Tibial artery (tissue), 4 donors: ENCODE measurements around the gene RIMKLB.

Experiments used
- DNase-seq, 2 donors: peaks; one replicate each; pipeline ENCODE4 v3.0.0-alpha.2; 2019
- H3K27ac ChIP-seq, 2 donors: fragments of 200-600 bp; sonication (generic) in 1 of 2; 1 replicate in 1 of 2; 2 replicates in 1 of 2; pipeline ENCODE4 v1.5.1; 2018 to 2019; ENCODE audit warnings: mild to moderate bottlenecking in 1 of 2
- H3K27me3 ChIP-seq, 2 donors: fragments of 200-600 bp; sonication (generic) in 1 of 2; one replicate each; pipeline versions ENCODE4 v1.5.1 to v1.6.0; 2016 to 2019
- H3K36me3 ChIP-seq, 3 donors: fragments of 200-600 bp; sonication (generic) in 2 of 3; one replicate each; pipeline ENCODE4 v1.5.1; 2016 to 2019; ENCODE audit warnings: mild to moderate bottlenecking in 2 of 3
- H3K4me1 ChIP-seq, 4 donors: fragments of 200-600 bp; sonication (generic) in 2 of 4; 1 replicate in 3 of 4; 2 replicates in 1 of 4; pipeline ENCODE4 v1.5.1; 2016 to 2019
- H3K4me3 ChIP-seq, 2 donors: fragments of 200-600 bp; sonication (generic) in 1 of 2; 1 replicate in 1 of 2; 2 replicates in 1 of 2; pipeline ENCODE4 v1.5.1; 2018 to 2019; ENCODE audit warnings: mild to moderate bottlenecking in 2 of 2
- H3K9me3 ChIP-seq, 3 donors: fragments of 200-600 bp; sonication (generic) in 1 of 3; one replicate each; pipeline ENCODE4 v1.5.1; 2016 to 2019
- CTCF ChIP-seq, 2 experiments: fragments of 200-600 bp in 1 of 2; fragments of 450-650 bp in 1 of 2; IDR thresholded peaks; one replicate each; pipeline ENCODE4 v1.5.1; 2017 to 2019; ENCODE audit warnings: antibody characterized with exemption in 2 of 2, mild to moderate bottlenecking in 1 of 2, moderate library complexity in 1 of 2
- intact Hi-C: fragments of 100-400 bp; cut with DNase I; formaldehyde crosslinking; loops from one replicate; pipeline ENCODE4 v1.15.0; 2023; ENCODE audit warnings: low total_unique reads

The RIMKLB gene

DNA sequence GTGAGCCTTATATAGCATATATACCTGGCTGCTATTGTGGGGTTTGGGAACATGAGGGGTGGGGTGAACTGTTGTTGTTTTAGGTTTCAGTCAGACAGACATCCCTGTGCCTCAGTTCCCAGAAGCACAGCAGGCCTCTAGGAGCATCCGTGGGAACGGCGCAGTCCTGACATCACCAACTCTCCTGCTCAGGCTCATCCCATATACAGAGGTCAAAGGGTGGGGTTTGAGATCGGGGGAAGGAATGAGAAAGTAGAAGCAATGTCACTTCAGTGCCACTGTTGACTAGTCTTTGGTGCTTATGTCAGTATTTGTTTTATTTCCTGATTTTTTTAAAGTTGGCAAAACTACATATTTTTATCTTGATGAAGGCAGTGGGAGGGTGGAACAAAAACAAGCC is 81.5 kb downstream of the RIMKLB start:
- TF ChIP-seq CTCF (IDR thresholded peaks at IDR 0.05), result no peak
- no peak for DNase-seq
- H3K27me3 ChIP-seq, result no peaks in the 10 kb centered on the region
- H3K27ac ChIP-seq, result peak overlapping the region; percentile 66 to 72
- H3K4me1 ChIP-seq, result peaks cover 0 to 53% (median 11%) of the 10 kb centered on the region in 4 donors
- peaks cover 12 to 15% (median 15%) of the 10 kb centered on the region in 3 donors for H3K36me3 ChIP-seq
- no peaks in the 10 kb centered on the region for H3K9me3 ChIP-seq
- intact Hi-C loops, result no loop called here
- no peak overlapping the region for H3K4me3 ChIP-seq

- DNase-seq, result no peak
- no peaks in the 10 kb centered on the region for H3K27me3 ChIP-seq
- peak overlapping the region; percentile 66 to 72 for H3K27ac ChIP-seq
- intact Hi-C loops, result no loop called here
- peaks cover 0 to 53% (median 11%) of the 10 kb centered on the region in 4 donors for H3K4me1 ChIP-seq
- no peaks in the 10 kb centered on the region for H3K9me3 ChIP-seq
- TF ChIP-seq CTCF (IDR thresholded peaks at IDR 0.05), result no peak
- peaks cover 12 to 15% (median 15%) of the 10 kb centered on the region in 3 donors for H3K36me3 ChIP-seq
- no peak overlapping the region for H3K4me3 ChIP-seq
These were observed 82.1 kb downstream of the RIMKLB start for GRCh38 chr12:8779862-8780261.

DNA sequence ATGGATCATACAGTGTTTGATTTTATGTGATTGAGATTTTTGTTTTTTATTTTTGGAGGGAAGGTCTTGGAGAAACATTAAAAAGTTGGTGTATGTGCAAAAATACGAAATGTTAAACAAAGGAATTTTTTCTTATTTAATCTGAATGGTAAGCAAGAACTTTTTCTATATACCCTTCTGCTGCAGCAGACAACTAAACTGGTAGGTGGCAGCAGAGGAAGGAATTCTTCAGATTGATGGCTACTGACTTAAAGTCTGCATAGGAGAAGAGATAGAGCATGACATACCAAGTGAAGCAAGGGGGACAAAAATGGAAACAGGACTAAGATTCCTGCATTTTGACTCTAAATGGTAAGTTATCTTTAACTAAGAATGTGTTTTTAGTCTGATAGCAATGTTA is 82.6 kb downstream of the RIMKLB start:
- H3K9me3 ChIP-seq, result no peaks in the 10 kb centered on the region
- DNase-seq, result no peak
- intact Hi-C loops, result no loop called here
- H3K4me1 ChIP-seq, result peaks cover 0 to 53% (median 11%) of the 10 kb centered on the region in 4 donors
- H3K36me3 ChIP-seq, result peaks cover 12 to 15% (median 15%) of the 10 kb centered on the region in 3 donors
- peak overlapping the region; percentile 66 to 72 for H3K27ac ChIP-seq
- TF ChIP-seq CTCF (IDR thresholded peaks at IDR 0.05), result peak; percentile 31 to 33
- no peaks in the 10 kb centered on the region for H3K27me3 ChIP-seq
- H3K4me3 ChIP-seq, result no peak overlapping the region

DNA sequence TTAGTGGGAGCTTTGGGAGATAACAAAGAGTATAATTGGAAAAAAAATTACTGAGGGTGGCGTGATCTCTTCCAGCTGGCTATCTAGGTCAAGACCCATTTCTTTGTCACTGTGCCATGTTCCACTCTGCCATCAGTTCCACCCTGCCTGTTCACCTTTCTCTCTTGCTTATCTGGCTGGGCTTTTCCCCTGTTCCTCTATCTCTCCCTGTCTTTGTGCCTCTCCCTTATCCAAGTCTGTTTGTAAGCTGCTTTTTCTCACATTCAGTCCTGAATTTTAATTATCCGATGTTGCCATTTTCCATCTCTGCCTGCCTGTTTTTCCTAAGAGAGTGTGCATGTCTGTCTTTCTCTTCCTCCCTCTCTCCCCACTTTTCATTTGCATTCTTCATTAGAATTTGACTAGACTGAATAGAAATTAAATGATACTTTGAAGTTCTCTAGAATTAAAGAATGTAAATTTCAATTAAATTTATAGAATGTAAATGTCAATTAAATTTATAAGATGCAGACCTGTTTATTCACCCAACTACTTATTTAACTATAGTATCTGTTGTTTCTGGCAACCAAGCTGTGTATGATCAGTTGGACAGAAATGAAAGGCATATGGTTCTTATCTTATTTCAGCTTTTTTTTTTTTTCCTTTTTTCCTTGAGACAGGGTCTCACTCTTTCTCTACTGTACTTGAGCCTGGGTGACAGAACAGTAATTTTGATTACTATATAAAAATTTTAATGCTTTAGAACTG is 83.8 kb downstream of the RIMKLB start:
- no peak for TF ChIP-seq CTCF (IDR thresholded peaks at IDR 0.05)
- no peak for DNase-seq
- no peak overlapping the region for H3K4me3 ChIP-seq
- no peaks in the 10 kb centered on the region for H3K9me3 ChIP-seq
- peak overlapping the region in 1 of 2 donors; percentile 25 for H3K27ac ChIP-seq
- peaks cover 12 to 15% (median 15%) of the 10 kb centered on the region in 3 donors for H3K36me3 ChIP-seq
- intact Hi-C loops, result no loop called here
- H3K4me1 ChIP-seq, result peaks cover 0 to 52% (median 11%) of the 10 kb centered on the region in 4 donors
- no peaks in the 10 kb centered on the region for H3K27me3 ChIP-seq

- Histone ChIP-seq H3K4me1 (peaks cover 0 to 24% (median 7%) of the 10 kb centered on the region in 4 donors), H3K9me3 (no peaks in the 10 kb centered on the region), H3K27me3 (no peaks in the 10 kb centered on the region), H3K4me3 (no peak overlapping the region), H3K36me3 (peaks cover 12 to 15% (median 15%) of the 10 kb centered on the region in 3 donors), H3K27ac (no peak overlapping the region)
- no peak for TF ChIP-seq CTCF (IDR thresholded peaks at IDR 0.05)
- intact Hi-C loops, result no loop called here
- no peak for DNase-seq
These were observed 86.6 kb downstream of the RIMKLB start for GRCh38 chr12:8784290-8784888.
